DOHH2 (cell line): Measurements from ENCODE around the gene CASP6.

Experiments
- EZH2phosphoT487 ChIP-seq: fragments of 200-600 bp; sonication (generic); IDR thresholded peaks from 2 replicates; pipeline ENCODE4 v1.6.1; 2017; ENCODE audit warnings: borderline replicate concordance, mild to moderate bottlenecking, antibody characterized with exemption, low read length, moderate library complexity, mixed read lengths
- TF ChIP-seq, protein P1 (sequence below): fragments of 200-600 bp; sonication (generic); IDR thresholded peaks from one replicate; pipeline ENCODE4 v1.5.1; 2014; ENCODE audit warnings: antibody characterized with exemption, mild to moderate bottlenecking, low read depth, low read length; ENCODE audit not compliant: poor library complexity, severe bottlenecking

DNA sequence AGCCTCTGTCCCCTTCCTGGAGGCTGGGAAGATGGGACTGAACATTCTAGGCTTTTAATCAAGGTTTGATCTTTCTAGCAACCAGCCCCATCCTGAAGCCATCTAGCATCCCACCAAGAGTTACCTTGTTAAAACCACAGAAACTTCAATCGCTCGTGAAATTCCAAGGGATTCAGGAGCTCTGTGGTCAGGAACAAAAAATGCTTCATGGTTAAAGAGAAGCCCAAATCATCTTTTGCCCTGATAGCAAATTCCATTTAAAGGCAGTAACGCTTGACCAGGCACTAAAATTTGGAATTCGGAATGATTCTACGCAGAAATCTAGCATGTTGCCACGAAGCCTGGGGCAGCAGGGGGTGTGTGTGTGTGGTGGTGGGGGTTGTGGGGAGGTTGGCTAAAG, 47.8 kb downstream of the CASP6 start:
- TF ChIP-seq, protein P1, sequence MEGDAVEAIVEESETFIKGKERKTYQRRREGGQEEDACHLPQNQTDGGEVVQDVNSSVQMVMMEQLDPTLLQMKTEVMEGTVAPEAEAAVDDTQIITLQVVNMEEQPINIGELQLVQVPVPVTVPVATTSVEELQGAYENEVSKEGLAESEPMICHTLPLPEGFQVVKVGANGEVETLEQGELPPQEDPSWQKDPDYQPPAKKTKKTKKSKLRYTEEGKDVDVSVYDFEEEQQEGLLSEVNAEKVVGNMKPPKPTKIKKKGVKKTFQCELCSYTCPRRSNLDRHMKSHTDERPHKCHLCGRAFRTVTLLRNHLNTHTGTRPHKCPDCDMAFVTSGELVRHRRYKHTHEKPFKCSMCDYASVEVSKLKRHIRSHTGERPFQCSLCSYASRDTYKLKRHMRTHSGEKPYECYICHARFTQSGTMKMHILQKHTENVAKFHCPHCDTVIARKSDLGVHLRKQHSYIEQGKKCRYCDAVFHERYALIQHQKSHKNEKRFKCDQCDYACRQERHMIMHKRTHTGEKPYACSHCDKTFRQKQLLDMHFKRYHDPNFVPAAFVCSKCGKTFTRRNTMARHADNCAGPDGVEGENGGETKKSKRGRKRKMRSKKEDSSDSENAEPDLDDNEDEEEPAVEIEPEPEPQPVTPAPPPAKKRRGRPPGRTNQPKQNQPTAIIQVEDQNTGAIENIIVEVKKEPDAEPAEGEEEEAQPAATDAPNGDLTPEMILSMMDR, result no peak
- no peak for TF ChIP-seq EZH2phosphoT487
